HCT116 (cell line): ENCODE data around the gene MED9. TPM values are rescaled to one million over a fixed set of nuclear protein-coding genes. Genes with fewer than 3 reads are reported as not detected.
A peak's percentile ranks its signal among the peaks of the same experiment; 100 is the strongest.

Experiments used
- ATAC-seq: fragments of 200-7000 bp; cut with Tn5 transposase; 2 replicates; pipeline ENCODE4 v1.9.1; 2020; ENCODE audit warnings: mild to moderate bottlenecking, moderate library complexity
- BruUV-seq: library from RNA; stranded (reverse); fragments of 400-500 nt; replicated peaks from 2 replicates; lab custom pipeline; 2021; lab: Mats Ljungman, UMichigan
- CTCF ChIA-PET: fragments of 300-600 bp; sonication (Branson Sonifier 250); formaldehyde crosslinking; loops from one replicate; lab custom pipeline; 2021; ENCODE audit warnings: antibody characterized with exemption; lab: Charles Lee
- POLR2A ChIA-PET: fragments of 300-600, 350-600 bp; sonication (Branson Sonifier 250); formaldehyde crosslinking; loops from one replicate; lab custom pipeline; 2021; ENCODE audit warnings: antibody characterized with exemption; lab: Charles Lee
- RAD21 ChIA-PET, 2 experiments: fragments of 300-600 bp; sonication (Branson Sonifier 250); formaldehyde crosslinking; loops; one replicate each; lab custom pipeline; 2023; ENCODE audit warnings: low total read pairs in 2 of 2; ENCODE audit not compliant: uncharacterized antibody in 2 of 2, unreplicated experiment in 2 of 2, low non-redundant PET in 1 of 2; lab: Charles Lee
- DNase-seq: peaks from one replicate; pipeline ENCODE4 v3.0.0-alpha.2; 2010; ENCODE audit warnings: low read depth, low spot score
- H2AFZ ChIP-seq: fragments of 200-600 bp; shearing (Covaris generic), sonication (generic); 2 replicates; pipeline ENCODE4 v1.6.1; 2017; ENCODE audit warnings: low read depth, mixed run types, mixed read lengths, antibody characterized with exemption, low read length; ENCODE audit not compliant: poor library complexity, severe bottlenecking
- H3K27ac ChIP-seq: 2 replicates; pipeline ENCODE4 v1.5.1; 2012; ENCODE audit warnings: low read depth, low read length
- H3K27me3 ChIP-seq: fragments of 200-600 bp; sonication (generic); 2 replicates; pipeline ENCODE4 v1.6.1; 2016; ENCODE audit warnings: mixed run types, low read length, mixed read lengths; ENCODE audit not compliant: insufficient read depth
- H3K36me3 ChIP-seq, 2 experiments: fragments of 200-500 bp in 1 of 2; fragments of 200-600 bp in 1 of 2; sonication (Bioruptor generic) in 1 of 2; sonication (generic) in 1 of 2; 2 replicates each; pipeline versions ENCODE4 v1.5.1 to v1.6.1; 2014 to 2016; ENCODE audit warnings: low read length in 2 of 2, inconsistent platforms in 1 of 2, mixed read lengths in 1 of 2, mixed run types in 1 of 2; ENCODE audit not compliant: insufficient read depth in 2 of 2, control insufficient read depth in 1 of 2
- H3K4me1 ChIP-seq, 2 experiments: fragments of 200-600 bp in 1 of 2; sonication (generic) in 1 of 2; 2 replicates each; pipeline versions ENCODE4 v1.5.1 to v1.6.1; 2012 to 2017; ENCODE audit warnings: low read length in 2 of 2, inconsistent platforms in 1 of 2, mild to moderate bottlenecking in 1 of 2, mixed read lengths in 1 of 2, mixed run types in 1 of 2, moderate library complexity in 1 of 2; ENCODE audit not compliant: insufficient read depth in 2 of 2, control insufficient read depth in 1 of 2
- H3K4me2 ChIP-seq: fragments of 200-600 bp; sonication (generic); 2 replicates; pipeline ENCODE4 v1.6.1; 2017; ENCODE audit warnings: mixed run types, low read length, mixed read lengths
- H3K4me3 ChIP-seq, 2 experiments: fragments of 200-600 bp in 1 of 2; sonication (generic) in 1 of 2; replicated peaks in 1 of 2; 2 replicates each; pipeline ENCODE4 v1.5.1; 2011 to 2016; ENCODE audit warnings: low read length in 2 of 2, control low read depth in 1 of 2, low read depth in 1 of 2, mild to moderate bottlenecking in 1 of 2, mixed read lengths in 1 of 2, mixed run types in 1 of 2
- H3K79me2 ChIP-seq: fragments of 200-600 bp; sonication (generic); 2 replicates; pipeline ENCODE4 v1.6.1; 2017; ENCODE audit warnings: mild to moderate bottlenecking, mixed run types, low read length, moderate library complexity, mixed read lengths; ENCODE audit not compliant: insufficient read depth
- H3K9ac ChIP-seq: fragments of 200-600 bp; sonication (generic); 2 replicates; pipeline ENCODE4 v1.6.1; 2016; ENCODE audit warnings: low read length, mixed read lengths
- H3K9me2 ChIP-seq: fragments of 200-600 bp; sonication (generic), shearing (Covaris generic); 2 replicates; pipeline ENCODE4 v1.6.1; 2017; ENCODE audit warnings: mixed run types, mild to moderate bottlenecking, moderate library complexity; ENCODE audit not compliant: insufficient read depth
- H3K9me3 ChIP-seq, 2 experiments: fragments of 200-500 bp in 1 of 2; fragments of 200-600 bp in 1 of 2; sonication (Bioruptor generic) in 1 of 2; sonication (generic) in 1 of 2; 2 replicates each; pipeline ENCODE4 v1.6.1; 2014 to 2017; ENCODE audit warnings: low read length in 2 of 2, mixed read lengths in 2 of 2, inconsistent platforms in 1 of 2, low read depth in 1 of 2, mild to moderate bottlenecking in 1 of 2, mixed run types in 1 of 2, moderate library complexity in 1 of 2; ENCODE audit not compliant: control insufficient read depth in 1 of 2, insufficient read depth in 1 of 2
- H4K20me1 ChIP-seq: fragments of 200-600 bp; sonication (generic), shearing (Covaris generic); 2 replicates; pipeline ENCODE4 v1.6.1; 2017; ENCODE audit warnings: mixed run types, mild to moderate bottlenecking, moderate library complexity; ENCODE audit not compliant: insufficient read depth
- ATF3 ChIP-seq: IDR thresholded peaks from 2 replicates; pipeline ENCODE4 v1.6.1; 2012
- CBX3 ChIP-seq: IDR thresholded peaks from 2 replicates; pipeline ENCODE4 v1.6.1; 2012; ENCODE audit warnings: low read depth
- CEBPB ChIP-seq: IDR thresholded peaks from 2 replicates; pipeline ENCODE4 v1.6.1; 2012; ENCODE audit warnings: low read depth
- CTCF ChIP-seq, 3 experiments: fragments of 200-600 bp in 1 of 3; sonication (generic) in 1 of 3; IDR thresholded peaks in 2 of 3; conservative IDR thresholded peaks in 1 of 3; 2 replicates each; pipeline ENCODE4 v1.5.1; 2012 to 2017; ENCODE audit warnings: low read depth in 2 of 3, low read length in 2 of 3, antibody characterized with exemption in 1 of 3, borderline replicate concordance in 1 of 3, control low read depth in 1 of 3, mild to moderate bottlenecking in 1 of 3, mixed read lengths in 1 of 3, mixed run types in 1 of 3, moderate library complexity in 1 of 3; ENCODE audit not compliant: insufficient read depth in 1 of 3
- EZH2 ChIP-seq: fragments of 200-600 bp; sonication (generic); IDR thresholded peaks from 2 replicates; pipeline ENCODE4 v1.6.1; 2017; ENCODE audit warnings: antibody characterized with exemption, mixed run types
- EZH2phosphoT487 ChIP-seq: fragments of 200-600 bp; IDR thresholded peaks from 2 replicates; pipeline ENCODE4 v1.6.1; 2018; ENCODE audit warnings: antibody characterized with exemption, borderline replicate concordance
- JUND ChIP-seq: IDR thresholded peaks from 2 replicates; pipeline ENCODE4 v1.6.1; 2012
- POLR2A ChIP-seq: IDR thresholded peaks from 2 replicates; pipeline ENCODE4 v1.7.0; 2011; ENCODE audit warnings: borderline replicate concordance; ENCODE audit not compliant: insufficient read depth, insufficient read length; ENCODE audit errors: extremely low read depth
- POLR2AphosphoS5 ChIP-seq: IDR thresholded peaks from 2 replicates; pipeline ENCODE4 v1.6.1; 2011; ENCODE audit warnings: mild to moderate bottlenecking, low read depth, low read length, moderate library complexity
- RAD21 ChIP-seq: IDR thresholded peaks from 2 replicates; pipeline ENCODE4 v1.6.1; 2012; ENCODE audit warnings: low read depth, mild to moderate bottlenecking
- SIN3A ChIP-seq: IDR thresholded peaks from 2 replicates; pipeline ENCODE4 v1.6.1; 2012; ENCODE audit warnings: low read depth
- SP1 ChIP-seq: IDR thresholded peaks from 2 replicates; pipeline ENCODE4 v1.6.1; 2012; ENCODE audit warnings: low read depth
- TCF7L2 ChIP-seq: IDR thresholded peaks from 2 replicates; pipeline ENCODE4 v1.7.0; 2011; ENCODE audit warnings: borderline replicate concordance, inconsistent platforms; ENCODE audit not compliant: insufficient read depth, insufficient read length; ENCODE audit errors: extremely low read depth
- YY1 ChIP-seq: IDR thresholded peaks from 2 replicates; pipeline ENCODE4 v1.6.1; 2011; ENCODE audit warnings: low read length, low read depth, moderate library complexity, mild to moderate bottlenecking; ENCODE audit not compliant: insufficient replicate concordance; ENCODE audit errors: extremely low read depth
- ZFX ChIP-seq: fragments of 450-650 bp; IDR thresholded peaks from 2 replicates; pipeline ENCODE4 v1.6.1; 2017
- ZNF274 ChIP-seq: fragments of 200-500 bp; sonication (Bioruptor generic); IDR thresholded peaks from 2 replicates; pipeline ENCODE4 v1.6.1; 2014; ENCODE audit warnings: mild to moderate bottlenecking, low read depth, low read length, inconsistent platforms
- intact Hi-C: fragments of 100-400 bp; cut with micrococcal nuclease; formaldehyde crosslinking; loops from 2 replicates; pipeline ENCODE4 v1.10.0; 2022
- total RNA-seq: library from RNA; stranded (reverse); gene quantifications from one replicate; pipeline ENCODE4 v1.2.1, GENCODE V29; 2021; ENCODE audit not compliant: unreplicated experiment

Gene MED9
- total RNA-seq, 1 experiment from 2014 or later = 13.9 TPM

GRCh38 chr17:17523001-17523730 is 46.4 kb downstream of the MED9 start:
- no peaks in the 10 kb centered on the region for H3K9me2 ChIP-seq
- ChIA-PET RAD21 (no interaction called here), POLR2A (no interaction called here), CTCF (interaction anchor here (1.0 kb wide), 1 partner anchor 27 kb away, joined by 3 read pairs; the partner anchor contains the start of gene RASD1)
- H3K4me2 ChIP-seq = no peak overlapping the region
- no peaks in the 10 kb centered on the region for H3K36me3 ChIP-seq
- no peak overlapping the region for H3K9ac ChIP-seq
- BruUV-seq = no TSS peak
- ATAC-seq (peak; percentile 22; the same call in 1 of the 2 replicates), DNase-seq (no peak)
- H3K27me3 ChIP-seq = no peaks in the 10 kb centered on the region
- no peak overlapping the region for H3K27ac ChIP-seq
- intact Hi-C loops = no loop called here
- H3K4me1 ChIP-seq = no peaks in the 10 kb centered on the region
- H4K20me1 ChIP-seq = no peaks in the 10 kb centered on the region
- no peak overlapping the region for H2AFZ ChIP-seq
- no peak for TF ChIP-seq ATF3
- TF ChIP-seq EZH2phosphoT487 = no peak
- no peak for TF ChIP-seq JUND
- no peak for TF ChIP-seq EZH2
- TF ChIP-seq POLR2AphosphoS5 = no peak
- no peak for TF ChIP-seq YY1
- TF ChIP-seq ZFX = no peak
- no peak for TF ChIP-seq SIN3A
- no peak overlapping the region for H3K4me3 ChIP-seq
- no peaks in the 10 kb centered on the region for H3K79me2 ChIP-seq
- no peaks in the 10 kb centered on the region for H3K9me3 ChIP-seq

- CTCF ChIA-PET = interaction anchor here (1.0 kb wide), 1 partner anchor 28 kb away, joined by 3 read pairs; the partner anchor contains the start of gene RASD1
- no peaks in the 10 kb centered on the region for H3K9me3 ChIP-seq
- no peak for DNase-seq
- no peaks in the 10 kb centered on the region for H3K79me2 ChIP-seq
- intact Hi-C loops = no loop called here
- RAD21 ChIA-PET = no interaction called here
- H3K4me3 ChIP-seq = no peak overlapping the region
- H2AFZ ChIP-seq = no peak overlapping the region
- POLR2A ChIA-PET = no interaction called here
- no TSS peak for BruUV-seq
- H4K20me1 ChIP-seq = no peaks in the 10 kb centered on the region
- H3K27ac ChIP-seq = no peak overlapping the region
- no peak for ATAC-seq
- no peaks in the 10 kb centered on the region for H3K27me3 ChIP-seq
- H3K9ac ChIP-seq = no peak overlapping the region
- H3K4me2 ChIP-seq = no peak overlapping the region
- H3K9me2 ChIP-seq = no peaks in the 10 kb centered on the region
- H3K4me1 ChIP-seq = no peaks in the 10 kb centered on the region
- H3K36me3 ChIP-seq = no peaks in the 10 kb centered on the region
- no peak for TF ChIP-seq JUND
- TF ChIP-seq ATF3 = no peak
- TF ChIP-seq RAD21 = no peak
- no peak for TF ChIP-seq ZFX
- TF ChIP-seq CBX3 = no peak
- TF ChIP-seq CEBPB = no peak
- TF ChIP-seq CTCF (IDR thresholded peaks at IDR 0.05 in 2 of 3, conservative IDR thresholded peaks at IDR 0.05 in 1 of 3; ENCODE audit: borderline replicate concordance in 1 of 3, insufficient read depth in 1 of 3, low read depth in 2 of 3, low read length in 2 of 3) = no peak
- TF ChIP-seq POLR2A = no peak
- no peak for TF ChIP-seq TCF7L2
- no peak for TF ChIP-seq SP1
- TF ChIP-seq ZNF274 = no peak
- no peak for TF ChIP-seq POLR2AphosphoS5
Observed at GRCh38 chr17:17523731-17524490, 47.1 kb downstream of the MED9 start.
